IMR-90 (cell line): ENCODE measurements around the gene SHISA6. TPM values are rescaled to one million over a fixed set of nuclear protein-coding genes. Genes with fewer than 3 reads are reported as not detected.

Source experiments
- ATAC-seq: fragments of 200-7000 bp; cut with Tn5 transposase; 2 replicates; pipeline ENCODE4 v1.9.1; 2020; ENCODE audit warnings: low read depth, mild to moderate bottlenecking, moderate library complexity
- BruUV-seq: library from RNA; stranded (reverse); fragments of 400-500 nt; replicated peaks from 2 replicates; lab custom pipeline; 2021; lab: Mats Ljungman, UMichigan
- CTCF ChIA-PET: fragments of 300-600 bp; formaldehyde crosslinking; extraction: SDS; loops from one replicate; lab custom pipeline; 2021; ENCODE audit warnings: antibody characterized with exemption; lab: Yijun Ruan, JAX
- POLR2A ChIA-PET: fragments of 300-600 bp; sonication (Branson Sonifier 250); formaldehyde crosslinking; loops from one replicate; lab custom pipeline; 2022; ENCODE audit warnings: antibody characterized with exemption; ENCODE audit not compliant: unreplicated experiment; lab: Charles Lee
- DNase-seq: peaks from one replicate; pipeline ENCODE4 v3.0.0; 2013
- H2AFZ ChIP-seq: replicated peaks from 2 replicates; pipeline ENCODE3; 2013; ENCODE audit warnings: low read length, mild to moderate bottlenecking; ENCODE audit not compliant: poor library complexity
- H2AK5ac ChIP-seq: 2 replicates; pipeline ENCODE4 v1.6.1; 2013; ENCODE audit warnings: low read depth, low read length, inconsistent platforms
- H2AK9ac ChIP-seq: replicated peaks from 2 replicates; pipeline ENCODE3; 2013; ENCODE audit warnings: mild to moderate bottlenecking, low read depth, low read length, moderate library complexity; ENCODE audit not compliant: poor library complexity
- H2BK120ac ChIP-seq: 2 replicates; pipeline ENCODE4 v1.6.1; 2013; ENCODE audit warnings: low read depth, low read length, inconsistent platforms
- H2BK15ac ChIP-seq: 3 replicates; pipeline ENCODE4 v1.6.1; 2013; ENCODE audit warnings: low read depth, low read length, inconsistent platforms
- H2BK20ac ChIP-seq: 2 replicates; pipeline ENCODE4 v1.6.1; 2013; ENCODE audit warnings: low read depth, mild to moderate bottlenecking, inconsistent platforms, low read length, moderate library complexity
- H2BK5ac ChIP-seq: 2 replicates; pipeline ENCODE4 v1.6.1; 2013; ENCODE audit warnings: mild to moderate bottlenecking, low read depth, low read length, inconsistent platforms; ENCODE audit not compliant: poor library complexity, severe bottlenecking
- H3K14ac ChIP-seq: replicated peaks from 2 replicates; pipeline ENCODE4 v1.6.1; 2013; ENCODE audit warnings: low read depth, low read length, inconsistent platforms
- H3K18ac ChIP-seq: 2 replicates; pipeline ENCODE4 v1.6.1; 2013; ENCODE audit warnings: low read depth, low read length, control low read depth
- H3K23ac ChIP-seq: 2 replicates; pipeline ENCODE4 v1.6.1; 2013; ENCODE audit warnings: low read depth, low read length, inconsistent platforms
- H3K27ac ChIP-seq: 2 replicates; pipeline ENCODE4 v1.5.1; 2013; ENCODE audit warnings: mild to moderate bottlenecking, control low read depth, low read length; ENCODE audit not compliant: insufficient read depth
- H3K27me3 ChIP-seq: 2 replicates; pipeline ENCODE4 v1.6.1; 2013; ENCODE audit warnings: low read length; ENCODE audit not compliant: control insufficient read depth, insufficient read depth
- H3K36me3 ChIP-seq: 2 replicates; pipeline ENCODE4 v1.6.1; 2013; ENCODE audit warnings: low read length, mixed read lengths; ENCODE audit not compliant: control insufficient read depth, insufficient read depth
- H3K4ac ChIP-seq: 2 replicates; pipeline ENCODE4 v1.6.1; 2013; ENCODE audit warnings: low read depth, low read length, inconsistent platforms
- H3K4me1 ChIP-seq: 2 replicates; pipeline ENCODE4 v1.6.1; 2013; ENCODE audit warnings: low read length, mixed read lengths; ENCODE audit not compliant: control insufficient read depth, insufficient read depth
- H3K4me2 ChIP-seq: 2 replicates; pipeline ENCODE4 v1.6.1; 2013; ENCODE audit warnings: low read depth, mild to moderate bottlenecking, control low read depth, low read length, moderate library complexity
- H3K4me3 ChIP-seq: 2 replicates; pipeline ENCODE4 v1.5.1; 2013; ENCODE audit warnings: low read depth, mild to moderate bottlenecking, control low read depth, low read length, moderate library complexity; ENCODE audit not compliant: insufficient read depth
- H3K56ac ChIP-seq: 2 replicates; pipeline ENCODE4 v1.6.1; 2013; ENCODE audit warnings: low read length, inconsistent platforms; ENCODE audit not compliant: insufficient read depth; ENCODE audit errors: extremely low read depth
- H3K79me1 ChIP-seq, 2 experiments: 2 replicates each; pipeline ENCODE4 v1.6.1; 2013; ENCODE audit warnings: low read length in 2 of 2, inconsistent platforms in 1 of 2, low read depth in 1 of 2
- H3K9ac ChIP-seq: 2 replicates; pipeline ENCODE4 v1.6.1; 2013; ENCODE audit warnings: low read depth, low read length, control low read depth
- H3K9me1 ChIP-seq: 2 replicates; pipeline ENCODE4 v1.6.1; 2013; ENCODE audit warnings: low read length, inconsistent platforms; ENCODE audit not compliant: insufficient read depth
- H3K9me3 ChIP-seq: 2 replicates; pipeline ENCODE4 v1.6.1; 2013; ENCODE audit warnings: low read length; ENCODE audit not compliant: control insufficient read depth, insufficient read depth
- H4K20me1 ChIP-seq: 2 replicates; pipeline ENCODE4 v1.6.1; 2013; ENCODE audit warnings: low read length, inconsistent platforms; ENCODE audit not compliant: insufficient read depth
- H4K5ac ChIP-seq: 2 replicates; pipeline ENCODE4 v1.6.1; 2013; ENCODE audit warnings: mild to moderate bottlenecking, low read depth, low read length, control low read depth
- H4K8ac ChIP-seq, 2 experiments: 2 replicates each; pipeline ENCODE4 v1.6.1; 2013; ENCODE audit warnings: low read depth in 2 of 2, low read length in 2 of 2, control low read depth in 1 of 2, inconsistent platforms in 1 of 2
- H4K91ac ChIP-seq: 2 replicates; pipeline ENCODE4 v1.6.1; 2013; ENCODE audit warnings: low read depth, low read length, inconsistent platforms; ENCODE audit not compliant: insufficient read depth
- BHLHE40 ChIP-seq: fragments of 150-350 bp; IDR thresholded peaks from 2 replicates; pipeline ENCODE4 v1.6.1; 2016; ENCODE audit warnings: mild to moderate bottlenecking, low read depth, low read length
- CHD1 ChIP-seq: IDR thresholded peaks from 2 replicates; pipeline ENCODE4 v1.6.1; 2012; ENCODE audit warnings: low read depth, low read length, improper control_type of control experiment
- ELK1 ChIP-seq: fragments of 150-350 bp; IDR thresholded peaks from 2 replicates; pipeline ENCODE4 v1.6.1; 2016; ENCODE audit warnings: low read depth, mild to moderate bottlenecking, low read length, moderate library complexity, borderline replicate concordance
- FOS ChIP-seq: fragments of 150-350 bp; IDR thresholded peaks from 2 replicates; pipeline ENCODE4 v1.6.1; 2016; ENCODE audit warnings: low read depth, low read length
- MXI1 ChIP-seq: IDR thresholded peaks from 2 replicates; pipeline ENCODE4 v1.6.1; 2012; ENCODE audit warnings: low read depth, mild to moderate bottlenecking, low read length, moderate library complexity, borderline replicate concordance
- NFE2L2 ChIP-seq: fragments of 150-350 bp; IDR thresholded peaks from 2 replicates; pipeline ENCODE4 v1.6.1; 2016; ENCODE audit warnings: low read depth, mild to moderate bottlenecking, low read length
- RFX5 ChIP-seq: IDR thresholded peaks from 2 replicates; pipeline ENCODE4 v1.8.0; 2012; ENCODE audit warnings: low read depth, mild to moderate bottlenecking, low read length, moderate library complexity
- WGBS, 2 experiments: methylation state at CpG; one replicate each; pipeline versions ENCODE4 v1.1.5 to v1.1.7; 2013; ENCODE audit warnings: missing lambda C conversion rate in 2 of 2; ENCODE audit not compliant: insufficient read length in 1 of 2; ENCODE audit errors: extremely low coverage in 2 of 2; 5-methylcytosine and 5-hydroxymethylcytosine counted together
- dilution Hi-C: fragments of 300-500 bp; cut with HindIII; formaldehyde crosslinking; loops from one replicate; pipeline ENCODE4 v1.14.3; 2018; ENCODE audit warnings: low sequenced_read_pairs; ENCODE audit not compliant: unreplicated experiment
- in situ Hi-C: fragments of 300-500 bp; cut with MboI; formaldehyde crosslinking; loops from 3 replicates; pipeline ENCODE4 v1.14.3; 2019; ENCODE audit warnings: low sequenced_read_pairs, inconsistent platforms, mixed read lengths
- intact Hi-C: fragments of 100-400 bp; cut with micrococcal nuclease; formaldehyde crosslinking; loops from 2 replicates; pipeline ENCODE4 v1.10.0; 2022
- polyA plus RNA-seq, 3 experiments: library from polyadenylated mRNA; depleted of rRNA; stranded (reverse); fragments of >200 nt; gene quantifications; 2 replicates each; pipeline ENCODE4 v1.2.3, GENCODE V29; 2012; ENCODE audit warnings: low replicate concordance in 1 of 3
- total RNA-seq: library from RNA; depleted of rRNA; stranded (reverse); fragments of >200 nt; gene quantifications from 2 replicates; pipeline ENCODE4 v1.2.3, GENCODE V29; 2012
- TF ChIP-seq, protein P1 (sequence below): conservative IDR thresholded peaks from 2 replicates; pipeline ENCODE4 v1.5.1; 2012; ENCODE audit warnings: mild to moderate bottlenecking, low read depth, low read length, improper control_type of control experiment

The SHISA6 gene
- total and polyA plus RNA-seq, 2 of the 4 experiments (the other 2 are of a cell fraction), result not detected

DNA sequence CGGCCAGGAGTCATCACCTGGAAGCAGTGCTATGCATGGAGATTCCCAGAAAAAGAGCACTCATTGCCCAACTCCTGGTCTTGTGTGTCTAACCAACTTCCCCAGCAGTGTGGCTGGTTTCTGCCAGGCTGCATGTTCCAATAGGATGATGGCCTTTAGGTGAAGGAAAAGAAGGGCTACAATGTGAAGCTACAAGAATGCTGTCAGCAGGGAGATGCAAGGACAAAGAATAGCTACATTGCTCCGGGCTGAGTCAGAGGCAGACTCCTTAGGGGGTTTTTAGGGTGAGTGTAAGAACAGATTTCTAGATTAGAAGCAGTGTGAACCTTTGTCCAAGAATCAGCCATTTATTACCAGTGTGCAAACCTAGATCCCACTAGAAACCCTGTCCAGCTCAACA is 294.2 kb downstream of the SHISA6 start:
- no peak overlapping the region for H2BK5ac ChIP-seq
- H4K8ac ChIP-seq, result no peak overlapping the region
- no peak for DNase-seq
- H3K18ac ChIP-seq, result no peak overlapping the region
- CTCF ChIA-PET, result no interaction called here
- intact Hi-C loops (no loop called here), dilution Hi-C loops (no loop called here), in situ Hi-C loops (no loop called here)
- no peak for TF ChIP-seq ELK1
- TF ChIP-seq RFX5, result no peak
- TF ChIP-seq, protein P1, sequence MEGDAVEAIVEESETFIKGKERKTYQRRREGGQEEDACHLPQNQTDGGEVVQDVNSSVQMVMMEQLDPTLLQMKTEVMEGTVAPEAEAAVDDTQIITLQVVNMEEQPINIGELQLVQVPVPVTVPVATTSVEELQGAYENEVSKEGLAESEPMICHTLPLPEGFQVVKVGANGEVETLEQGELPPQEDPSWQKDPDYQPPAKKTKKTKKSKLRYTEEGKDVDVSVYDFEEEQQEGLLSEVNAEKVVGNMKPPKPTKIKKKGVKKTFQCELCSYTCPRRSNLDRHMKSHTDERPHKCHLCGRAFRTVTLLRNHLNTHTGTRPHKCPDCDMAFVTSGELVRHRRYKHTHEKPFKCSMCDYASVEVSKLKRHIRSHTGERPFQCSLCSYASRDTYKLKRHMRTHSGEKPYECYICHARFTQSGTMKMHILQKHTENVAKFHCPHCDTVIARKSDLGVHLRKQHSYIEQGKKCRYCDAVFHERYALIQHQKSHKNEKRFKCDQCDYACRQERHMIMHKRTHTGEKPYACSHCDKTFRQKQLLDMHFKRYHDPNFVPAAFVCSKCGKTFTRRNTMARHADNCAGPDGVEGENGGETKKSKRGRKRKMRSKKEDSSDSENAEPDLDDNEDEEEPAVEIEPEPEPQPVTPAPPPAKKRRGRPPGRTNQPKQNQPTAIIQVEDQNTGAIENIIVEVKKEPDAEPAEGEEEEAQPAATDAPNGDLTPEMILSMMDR, result no peak
- TF ChIP-seq NFE2L2, result no peak
- no peak for TF ChIP-seq CHD1
- no peak for TF ChIP-seq BHLHE40
- TF ChIP-seq MXI1, result no peak
- TF ChIP-seq FOS, result no peak
- H3K4me3 ChIP-seq, result no peak overlapping the region
- WGBS, 2 experiments, result 50% methylated on average over 1 of the region's 2 CpGs; no CpG with 5 or more reads in 1 of the 2 experiments
- H3K9me1 ChIP-seq, result no peaks in the 10 kb centered on the region
- H2BK20ac ChIP-seq, result no peak overlapping the region
- no peak overlapping the region for H4K91ac ChIP-seq
- H2AFZ ChIP-seq, result no peak overlapping the region
- H3K36me3 ChIP-seq, result no peaks in the 10 kb centered on the region
- H4K5ac ChIP-seq, result no peak overlapping the region
- no peaks in the 10 kb centered on the region for H4K20me1 ChIP-seq
- no peaks in the 10 kb centered on the region for H3K79me1 ChIP-seq
- H3K9ac ChIP-seq, result no peak overlapping the region
- H3K27me3 ChIP-seq, result no peaks in the 10 kb centered on the region
- H2AK5ac ChIP-seq, result no peak overlapping the region
- no peak overlapping the region for H2BK120ac ChIP-seq
- H3K4me1 ChIP-seq, result no peaks in the 10 kb centered on the region
- BruUV-seq, result no TSS peak
- no peak overlapping the region for H2BK15ac ChIP-seq
- POLR2A ChIA-PET, result no interaction called here
- no peak for ATAC-seq
- no peak overlapping the region for H3K27ac ChIP-seq
- peaks cover 26% of the 10 kb centered on the region for H3K9me3 ChIP-seq
- H3K56ac ChIP-seq, result no peak overlapping the region
- H3K23ac ChIP-seq, result no peak overlapping the region
- H3K14ac ChIP-seq, result no peak overlapping the region
- no peak overlapping the region for H3K4me2 ChIP-seq
- no peak overlapping the region for H2AK9ac ChIP-seq
- H3K4ac ChIP-seq, result no peak overlapping the region
